ENCODE measurements around the gene NAGLU. TPM values are rescaled to one million over a fixed set of nuclear protein-coding genes. Genes with fewer than 3 reads are reported as not detected.
A peak's percentile ranks its signal among the peaks of the same experiment; 100 is the strongest.

NAGLU gene
- total and polyA plus RNA-seq, 2 of the 13 experiments (the other 11 are each of a cell fraction or from before 2014, with no cell fraction given): 28.2 to 40.1 TPM

- 0 out of 2 replicates have a peak, but pooled peaks have one; percentile 22 for TF ChIP-seq XBP1 (CRISPR knock-in tag; IDR thresholded peaks at IDR 0.05)
- TF ChIP-seq TCF12 (IDR thresholded peaks at IDR 0.05): no peak
- peak; percentile 69; the same call in 1 of the 2 replicates for TF ChIP-seq TCF12 (CRISPR knock-in tag; IDR thresholded peaks at IDR 0.05)
- peak; percentile 61; the same call in 1 of the 2 replicates for TF ChIP-seq ZNF670 (CRISPR knock-in tag; IDR thresholded peaks at IDR 0.05; ENCODE audit: borderline replicate concordance)
- TF ChIP-seq, protein P1, sequence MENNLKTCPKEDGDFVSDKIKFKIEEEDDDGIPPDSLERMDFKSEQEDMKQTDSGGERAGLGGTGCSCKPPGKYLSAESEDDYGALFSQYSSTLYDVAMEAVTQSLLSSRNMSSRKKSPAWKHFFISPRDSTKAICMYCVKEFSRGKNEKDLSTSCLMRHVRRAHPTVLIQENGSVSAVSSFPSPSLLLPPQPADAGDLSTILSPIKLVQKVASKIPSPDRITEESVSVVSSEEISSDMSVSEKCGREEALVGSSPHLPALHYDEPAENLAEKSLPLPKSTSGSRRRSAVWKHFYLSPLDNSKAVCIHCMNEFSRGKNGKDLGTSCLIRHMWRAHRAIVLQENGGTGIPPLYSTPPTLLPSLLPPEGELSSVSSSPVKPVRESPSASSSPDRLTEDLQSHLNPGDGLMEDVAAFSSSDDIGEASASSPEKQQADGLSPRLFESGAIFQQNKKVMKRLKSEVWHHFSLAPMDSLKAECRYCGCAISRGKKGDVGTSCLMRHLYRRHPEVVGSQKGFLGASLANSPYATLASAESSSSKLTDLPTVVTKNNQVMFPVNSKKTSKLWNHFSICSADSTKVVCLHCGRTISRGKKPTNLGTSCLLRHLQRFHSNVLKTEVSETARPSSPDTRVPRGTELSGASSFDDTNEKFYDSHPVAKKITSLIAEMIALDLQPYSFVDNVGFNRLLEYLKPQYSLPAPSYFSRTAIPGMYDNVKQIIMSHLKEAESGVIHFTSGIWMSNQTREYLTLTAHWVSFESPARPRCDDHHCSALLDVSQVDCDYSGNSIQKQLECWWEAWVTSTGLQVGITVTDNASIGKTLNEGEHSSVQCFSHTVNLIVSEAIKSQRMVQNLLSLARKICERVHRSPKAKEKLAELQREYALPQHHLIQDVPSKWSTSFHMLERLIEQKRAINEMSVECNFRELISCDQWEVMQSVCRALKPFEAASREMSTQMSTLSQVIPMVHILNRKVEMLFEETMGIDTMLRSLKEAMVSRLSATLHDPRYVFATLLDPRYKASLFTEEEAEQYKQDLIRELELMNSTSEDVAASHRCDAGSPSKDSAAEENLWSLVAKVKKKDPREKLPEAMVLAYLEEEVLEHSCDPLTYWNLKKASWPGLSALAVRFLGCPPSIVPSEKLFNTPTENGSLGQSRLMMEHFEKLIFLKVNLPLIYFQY (CRISPR knock-in tag; IDR thresholded peaks at IDR 0.05; ENCODE audit: borderline replicate concordance): peak; percentile 58; the same call in 1 of the 2 replicates
- TF ChIP-seq SRY (CRISPR knock-in tag; IDR thresholded peaks at IDR 0.05): peak; percentile 80
- TF ChIP-seq ZBTB38 (CRISPR knock-in tag; IDR thresholded peaks at IDR 0.05): peak; percentile 93
- TF ChIP-seq, protein P2, sequence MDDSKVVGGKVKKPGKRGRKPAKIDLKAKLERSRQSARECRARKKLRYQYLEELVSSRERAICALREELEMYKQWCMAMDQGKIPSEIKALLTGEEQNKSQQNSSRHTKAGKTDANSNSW (CRISPR knock-in tag; IDR thresholded peaks at IDR 0.05; ENCODE audit: borderline replicate concordance): no peak
- peak; percentile 39; the same call in 1 of the 2 replicates for TF ChIP-seq ZNF143 (CRISPR knock-in tag; IDR thresholded peaks at IDR 0.05)
- TF ChIP-seq SMARCC2 (IDR thresholded peaks at IDR 0.05): no peak
- TF ChIP-seq, protein P3, sequence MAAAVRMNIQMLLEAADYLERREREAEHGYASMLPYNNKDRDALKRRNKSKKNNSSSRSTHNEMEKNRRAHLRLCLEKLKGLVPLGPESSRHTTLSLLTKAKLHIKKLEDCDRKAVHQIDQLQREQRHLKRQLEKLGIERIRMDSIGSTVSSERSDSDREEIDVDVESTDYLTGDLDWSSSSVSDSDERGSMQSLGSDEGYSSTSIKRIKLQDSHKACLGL (CRISPR knock-in tag; IDR thresholded peaks at IDR 0.05): peak; percentile 90
- no peak for TF ChIP-seq TRIM24 (CRISPR knock-in tag; IDR thresholded peaks at IDR 0.05)
- TF ChIP-seq ZNF326 (CRISPR knock-in tag; IDR thresholded peaks at IDR 0.05; ENCODE audit: borderline replicate concordance): no peak
- peak; percentile 63; the same call in 1 of the 2 replicates for TF ChIP-seq ZNF503 (CRISPR knock-in tag; IDR thresholded peaks at IDR 0.05)
- TF ChIP-seq ZNF784 (CRISPR knock-in tag; IDR thresholded peaks at IDR 0.05; ENCODE audit: borderline replicate concordance): peak; percentile 50; the same call in 1 of the 2 replicates
- no peak; the same call in 1 of the 2 replicates for TF ChIP-seq ZNF598 (CRISPR knock-in tag; IDR thresholded peaks at IDR 0.05; ENCODE audit: borderline replicate concordance)
- peak; percentile 99 for TF ChIP-seq ZFY (CRISPR knock-in tag; IDR thresholded peaks at IDR 0.05)
- 0 out of 2 replicates have a peak, but pooled peaks have one; percentile 42 for TF ChIP-seq ZNF790 (CRISPR knock-in tag; IDR thresholded peaks at IDR 0.05; ENCODE audit: borderline replicate concordance)
- no peak; the same call in 1 of the 2 replicates for TF ChIP-seq ARID2 (CRISPR knock-in tag; IDR thresholded peaks at IDR 0.05; ENCODE audit: borderline replicate concordance)
These were observed 18.4 kb downstream of the NAGLU start (continued) for GRCh38 chr17:42554250-42555121.

All from HepG2 (cell line).